Spleen (tissue), 7 donors: ENCODE results near the gene PRRG2.

ENCODE experiments used
- POLR2AphosphoS5 ChIP-seq, 3 donors: sonication (generic); formaldehyde crosslinking; IDR thresholded peaks; one replicate each; pipeline ENCODE4 v1.5.1; 2017; ENCODE audit warnings: antibody characterized with exemption in 3 of 3
- TF ChIP-seq, protein P1 (sequence below), 11 experiments: fragments of 200-600 bp in 7 of 11; fragments of 450-650 bp in 4 of 11; sonication (generic) in 4 of 11; IDR thresholded peaks in 8 of 11; conservative IDR thresholded peaks in 3 of 11; 1 replicate in 7 of 11; 2 replicates in 4 of 11; pipeline versions ENCODE4 v1.4.0 to v1.8.0; 2016 to 2021; ENCODE audit warnings: antibody characterized with exemption in 11 of 11, inconsistent platforms in 4 of 11, mild to moderate bottlenecking in 1 of 11
- donor health status: DM: no; HTN: no; CAD: no; lungs with moderate emphysema.
- donor health status: DM: no; HTN: no; CAD: no.
- donor health status: DM: no; HTN: no; CAD: no.

DNA sequence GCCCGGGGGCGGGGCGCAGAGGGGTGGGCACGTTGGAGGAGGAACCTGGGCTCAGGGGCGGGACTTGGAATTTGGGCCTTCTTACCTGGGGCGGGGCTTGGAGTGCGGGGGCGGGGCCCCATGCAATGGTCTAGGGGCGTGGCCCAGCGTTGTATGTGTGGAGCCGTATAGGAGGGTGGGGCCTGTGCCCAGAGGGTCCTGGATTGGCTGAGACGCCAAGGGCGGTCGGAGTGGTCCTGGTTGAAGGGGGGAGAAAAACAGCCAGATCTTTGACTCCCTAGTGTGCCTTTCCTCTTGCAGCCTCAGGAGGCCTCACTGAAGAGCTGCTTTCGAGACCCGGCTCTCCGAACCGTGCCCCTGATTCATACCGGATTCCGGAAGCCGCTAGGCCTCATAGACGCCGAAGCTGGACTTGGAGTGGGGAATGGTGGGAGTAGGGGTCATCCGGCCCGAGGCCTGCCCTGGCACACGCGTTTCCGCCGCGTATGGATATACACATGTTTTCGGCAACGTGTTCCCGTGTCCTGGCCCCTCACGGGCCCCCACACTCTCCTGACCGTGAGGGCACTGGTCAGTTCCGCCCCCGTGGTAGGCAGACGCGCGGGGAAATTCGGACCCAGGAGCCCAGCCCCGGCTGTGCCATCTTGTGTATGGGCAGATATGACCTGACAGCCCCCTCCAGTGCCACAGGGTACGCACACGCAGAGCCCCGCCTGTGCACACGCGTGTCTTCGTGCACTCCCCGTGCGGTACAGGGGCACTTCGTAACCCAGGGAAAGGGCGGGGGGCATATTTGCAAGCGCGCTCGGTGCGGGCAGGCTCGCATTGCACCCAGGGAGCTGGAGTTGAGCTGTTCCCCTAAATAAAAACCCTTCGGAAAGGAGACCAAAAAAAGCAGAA, 9.2 kb downstream of the PRRG2 start:
- TF ChIP-seq, protein P1, sequence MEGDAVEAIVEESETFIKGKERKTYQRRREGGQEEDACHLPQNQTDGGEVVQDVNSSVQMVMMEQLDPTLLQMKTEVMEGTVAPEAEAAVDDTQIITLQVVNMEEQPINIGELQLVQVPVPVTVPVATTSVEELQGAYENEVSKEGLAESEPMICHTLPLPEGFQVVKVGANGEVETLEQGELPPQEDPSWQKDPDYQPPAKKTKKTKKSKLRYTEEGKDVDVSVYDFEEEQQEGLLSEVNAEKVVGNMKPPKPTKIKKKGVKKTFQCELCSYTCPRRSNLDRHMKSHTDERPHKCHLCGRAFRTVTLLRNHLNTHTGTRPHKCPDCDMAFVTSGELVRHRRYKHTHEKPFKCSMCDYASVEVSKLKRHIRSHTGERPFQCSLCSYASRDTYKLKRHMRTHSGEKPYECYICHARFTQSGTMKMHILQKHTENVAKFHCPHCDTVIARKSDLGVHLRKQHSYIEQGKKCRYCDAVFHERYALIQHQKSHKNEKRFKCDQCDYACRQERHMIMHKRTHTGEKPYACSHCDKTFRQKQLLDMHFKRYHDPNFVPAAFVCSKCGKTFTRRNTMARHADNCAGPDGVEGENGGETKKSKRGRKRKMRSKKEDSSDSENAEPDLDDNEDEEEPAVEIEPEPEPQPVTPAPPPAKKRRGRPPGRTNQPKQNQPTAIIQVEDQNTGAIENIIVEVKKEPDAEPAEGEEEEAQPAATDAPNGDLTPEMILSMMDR (IDR thresholded peaks at IDR 0.05 in 8 of 11, conservative IDR thresholded peaks at IDR 0.05 in 3 of 11): peak in 8 of 11 experiments; percentile 11 to 50 (median 18)
- TF ChIP-seq POLR2AphosphoS5 (IDR thresholded peaks at IDR 0.05): peak; percentile 86 to 94 (median 90)
